Fibroblast of lung (primary cell): ENCODE results near the gene MGST2.

ENCODE experiments used
- CTCF ChIP-seq, 2 donors: IDR thresholded peaks in 1 of 2; conservative IDR thresholded peaks in 1 of 2; 1 replicate in 1 of 2; 2 replicates in 1 of 2; pipeline ENCODE4 v1.5.1; 2011 to 2012; ENCODE audit warnings: low read length in 2 of 2, control low read depth in 1 of 2, inconsistent platforms in 1 of 2, low read depth in 1 of 2, mild to moderate bottlenecking in 1 of 2
- EZH2 ChIP-seq: IDR thresholded peaks from 2 replicates; pipeline ENCODE4 v1.5.1; 2012; ENCODE audit warnings: low read length, control low read depth, mild to moderate bottlenecking; ENCODE audit errors: missing control alignments

- no peak for TF ChIP-seq CTCF (conservative IDR thresholded peaks at IDR 0.05 in 1 of 2, IDR thresholded peaks at IDR 0.05 in 1 of 2; ENCODE audit: low read depth in 1 of 2, low read length in 2 of 2)
- TF ChIP-seq EZH2: no peak
Observed at GRCh38 chr4:139720806-139721205, 55.2 kb downstream of the MGST2 start.
